ENCODE measurements around the gene BET1L.

GRCh38 chr11:199782-200181, 7.4 kb downstream of the BET1L start:
- TF ChIP-seq CTCF (IDR thresholded peaks at IDR 0.05; ENCODE audit: low read depth, low read length) (no peak), EZH2phosphoT487 (IDR thresholded peaks at IDR 0.05; ENCODE audit: low read depth) (no peak)

All from OCI-LY3 (cell line).